Neural cell (in vitro differentiated cells): ENCODE results near the gene ZNF555. TPM values are rescaled to one million over a fixed set of nuclear protein-coding genes. Genes with fewer than 3 reads are reported as not detected.

ENCODE experiments used
- H2AFZ ChIP-seq: fragments of 200-600, 300-800 bp; sonication (generic), shearing (Covaris generic); 2 replicates; pipeline ENCODE4 v1.6.0; 2014; ENCODE audit warnings: low read depth, mild to moderate bottlenecking, antibody characterized with exemption, low read length, moderate library complexity
- H3F3A ChIP-seq: fragments of 200-600 bp; shearing (Covaris generic); 2 replicates; pipeline ENCODE4 v1.6.1; 2016; ENCODE audit warnings: mild to moderate bottlenecking, moderate library complexity, mixed read lengths, antibody characterized with exemption, low read length; ENCODE audit not compliant: insufficient read depth, poor library complexity, severe bottlenecking
- H3K27ac ChIP-seq: fragments of 200-600, 300-800 bp; sonication (generic), shearing (Covaris generic); 2 replicates; pipeline ENCODE4 v1.5.1; 2014; ENCODE audit warnings: mild to moderate bottlenecking, low read length, moderate library complexity
- H3K27me3 ChIP-seq: fragments of 300-800, 200-600 bp; sonication (generic), shearing (Covaris generic); 2 replicates; pipeline ENCODE4 v1.6.0; 2014; ENCODE audit warnings: mild to moderate bottlenecking, low read depth, low read length, moderate library complexity; ENCODE audit not compliant: insufficient read depth
- H3K36me3 ChIP-seq: fragments of 300-800, 200-600 bp; sonication (generic), shearing (Covaris generic); 2 replicates; pipeline ENCODE4 v1.5.1; 2014; ENCODE audit warnings: mild to moderate bottlenecking, antibody characterized with exemption, low read length, moderate library complexity; ENCODE audit not compliant: insufficient read depth
- H3K4me2 ChIP-seq: fragments of 300-800, 200-600 bp; sonication (generic), shearing (Covaris generic); 2 replicates; pipeline ENCODE4 v1.6.0; 2014; ENCODE audit warnings: mild to moderate bottlenecking, low read length
- H3K4me3 ChIP-seq: fragments of 300-800, 200-600 bp; sonication (generic), shearing (Covaris generic); 2 replicates; pipeline ENCODE4 v1.5.1; 2014; ENCODE audit warnings: mild to moderate bottlenecking, low read length, moderate library complexity
- H3K79me2 ChIP-seq: fragments of 200-600 bp; shearing (Covaris generic); replicated peaks from 2 replicates; pipeline ENCODE4 v1.6.0; 2014; ENCODE audit warnings: mild to moderate bottlenecking, low read length, moderate library complexity; ENCODE audit not compliant: insufficient read depth
- H3K9ac ChIP-seq: fragments of 300-800, 200-600 bp; sonication (generic), shearing (Covaris generic); 2 replicates; pipeline ENCODE4 v1.6.1; 2016; ENCODE audit warnings: mild to moderate bottlenecking, low read length, mixed read lengths
- H3K9me2 ChIP-seq: fragments of 200-600 bp; shearing (Covaris generic); 2 replicates; pipeline ENCODE4 v1.6.1; 2016; ENCODE audit warnings: mild to moderate bottlenecking, low read length, mixed read lengths; ENCODE audit not compliant: insufficient read depth
- H3K9me3 ChIP-seq: fragments of 200-600, 300-800 bp; sonication (generic), shearing (Covaris generic); 2 replicates; pipeline ENCODE4 v1.6.1; 2016; ENCODE audit warnings: mild to moderate bottlenecking, mixed run types, low read length, moderate library complexity, mixed read lengths
- H4K20me1 ChIP-seq: fragments of 200-600 bp; shearing (Covaris generic); 2 replicates; pipeline ENCODE4 v1.6.1; 2016; ENCODE audit warnings: mild to moderate bottlenecking, mixed run types; ENCODE audit not compliant: insufficient read depth
- CTCF ChIP-seq: fragments of 450-650 bp; IDR thresholded peaks from 2 replicates; pipeline ENCODE4 v1.5.1; 2014; ENCODE audit warnings: antibody characterized with exemption, mild to moderate bottlenecking, moderate library complexity; ENCODE audit not compliant: poor library complexity, severe bottlenecking
- EP300 ChIP-seq: fragments of 450-650 bp; conservative IDR thresholded peaks from 2 replicates; pipeline ENCODE4 v1.6.1; 2014; ENCODE audit warnings: antibody characterized with exemption, mild to moderate bottlenecking, moderate library complexity; ENCODE audit not compliant: poor library complexity, severe bottlenecking
- EZH2 ChIP-seq: fragments of 200-600, 300-800 bp; shearing (Covaris generic), sonication (generic); IDR thresholded peaks from 2 replicates; pipeline ENCODE4 v1.6.1; 2014; ENCODE audit warnings: antibody characterized with exemption, low read length, borderline replicate concordance, mild to moderate bottlenecking; ENCODE audit not compliant: insufficient read depth, poor library complexity, severe bottlenecking
- MXI1 ChIP-seq: fragments of 450-650 bp; conservative IDR thresholded peaks from 2 replicates; pipeline ENCODE4 v1.6.1; 2014; ENCODE audit warnings: antibody characterized with exemption, mild to moderate bottlenecking; ENCODE audit not compliant: poor library complexity, severe bottlenecking
- POLR2AphosphoS5 ChIP-seq: IDR thresholded peaks from 2 replicates; pipeline ENCODE4 v1.6.1; 2012
- RAD21 ChIP-seq: fragments of 450-650 bp; conservative IDR thresholded peaks from 2 replicates; pipeline ENCODE4 v1.6.1; 2014; ENCODE audit warnings: antibody characterized with exemption, mild to moderate bottlenecking, moderate library complexity
- REST ChIP-seq: IDR thresholded peaks from 2 replicates; pipeline ENCODE4 v1.6.1; 2012; ENCODE audit warnings: borderline replicate concordance
- SMC3 ChIP-seq: fragments of 450-650 bp; conservative IDR thresholded peaks from 2 replicates; pipeline ENCODE4 v1.6.1; 2014; ENCODE audit warnings: antibody characterized with exemption, mild to moderate bottlenecking, moderate library complexity; ENCODE audit not compliant: poor library complexity
- TAF1 ChIP-seq: IDR thresholded peaks from 2 replicates; pipeline ENCODE4 v1.6.1; 2012; ENCODE audit warnings: low read depth
- polyA plus RNA-seq: library from polyadenylated mRNA; depleted of rRNA; stranded (reverse); fragments of >200 nt; gene quantifications from 2 replicates; pipeline ENCODE4 v1.2.3, GENCODE V29; 2014

ZNF555 gene
- polyA plus RNA-seq, 1 donor from 2014 or later: 6.5 TPM

- H2AFZ ChIP-seq: no peak overlapping the region
- no peak overlapping the region for H3K9ac ChIP-seq
- H3K36me3 ChIP-seq: no peaks in the 10 kb centered on the region
- no peak overlapping the region for H3K27ac ChIP-seq
- H3K27me3 ChIP-seq: no peaks in the 10 kb centered on the region
- no peak for TF ChIP-seq SMC3
- no peak for TF ChIP-seq RAD21
- TF ChIP-seq CTCF: no peak
- no peak for TF ChIP-seq TAF1
- TF ChIP-seq REST: no peak
- no peak for TF ChIP-seq POLR2AphosphoS5
- no peak for TF ChIP-seq MXI1
- TF ChIP-seq EP300: no peak
- peaks cover 2% of the 10 kb centered on the region for H3K79me2 ChIP-seq
- no peaks in the 10 kb centered on the region for H3K9me3 ChIP-seq
- H4K20me1 ChIP-seq: no peaks in the 10 kb centered on the region
- H3K4me2 ChIP-seq: no peak overlapping the region
- H3K4me3 ChIP-seq: no peak overlapping the region
- H3K9me2 ChIP-seq: no peaks in the 10 kb centered on the region
- no peaks in the 10 kb centered on the region for H3F3A ChIP-seq
Observed at GRCh38 chr19:2793126-2793525, 48.1 kb upstream of the ZNF555 start.

- Histone ChIP-seq H3K9me2 (no peaks in the 10 kb centered on the region), H3K27me3 (no peaks in the 10 kb centered on the region), H4K20me1 (no peaks in the 10 kb centered on the region), H3F3A (no peaks in the 10 kb centered on the region), H3K9ac (no peak overlapping the region), H3K36me3 (no peaks in the 10 kb centered on the region), H3K9me3 (no peaks in the 10 kb centered on the region), H2AFZ (no peak overlapping the region), H3K27ac (no peak overlapping the region), H3K4me2 (no peak overlapping the region), H3K79me2 (peaks cover 2% of the 10 kb centered on the region), H3K4me3 (no peak overlapping the region)
- TF ChIP-seq RAD21: no peak
- TF ChIP-seq EP300: no peak
- no peak for TF ChIP-seq CTCF
- TF ChIP-seq REST: no peak
- no peak for TF ChIP-seq SMC3
- no peak for TF ChIP-seq MXI1
- no peak for TF ChIP-seq EZH2
- no peak for TF ChIP-seq TAF1
- no peak for TF ChIP-seq POLR2AphosphoS5
Observed at GRCh38 chr19:2793577-2793976, 47.7 kb upstream of the ZNF555 start.
